MV-4-11 (cell line): Measurements from ENCODE around the gene NOP53.
A peak's percentile ranks its signal among the peaks of the same experiment; 100 is the strongest.
"Not testable (repeated sequence)": the region's sequence is repeated elsewhere in the genome, so short reads cannot be mapped to it uniquely, and the experiment has no call there.

ENCODE experiments used
- DNase-seq: peaks from one replicate; lab custom pipeline; 2025; lab: John Stamatoyannopoulos, UW

NOP53 gene

GRCh38 chr19:47745010-47745901 lies at the start of gene NOP53:
Gene NOP53 (plus strand): TSS chr19:47745546. CDS start chr19:47745560, 14 bp downstream.
- DNase-seq = peak; percentile 97

GRCh38 chr19:47696635-47697034 lies 48.7 kb upstream of the NOP53 start:
- no peak for DNase-seq

GRCh38 chr19:47697863-47698609 lies 47.3 kb upstream of the NOP53 start:
- DNase-seq = peak; percentile 77

- no peak for DNase-seq
Observed at GRCh38 chr19:47698631-47699359, 46.6 kb upstream of the NOP53 start.

- peak; percentile 31 for DNase-seq
Observed at GRCh38 chr19:47699360-47699917, 45.9 kb upstream of the NOP53 start.

GRCh38 chr19:47700934-47701716 lies 44.2 kb upstream of the NOP53 start:
- DNase-seq = no peak

- DNase-seq = no peak
Observed at GRCh38 chr19:47701717-47702552, 43.4 kb upstream of the NOP53 start.

GRCh38 chr19:47702671-47703070 lies 42.7 kb upstream of the NOP53 start:
- DNase-seq = no peak

GRCh38 chr19:47703301-47703700 lies 42.0 kb upstream of the NOP53 start:
- no peak for DNase-seq

- no peak for DNase-seq
Observed at GRCh38 chr19:47704024-47704423, 41.3 kb upstream of the NOP53 start.

- DNase-seq = no peak
Observed at GRCh38 chr19:47704656-47705055, 40.7 kb upstream of the NOP53 start.

GRCh38 chr19:47707135-47707925 lies 38.0 kb upstream of the NOP53 start:
- DNase-seq = peak; percentile 65

- DNase-seq = no peak
Observed at GRCh38 chr19:47711652-47712242, 33.6 kb upstream of the NOP53 start.

- no peak for DNase-seq
Observed at GRCh38 chr19:47713046-47714021, 32.0 kb upstream of the NOP53 start, which contains the start of gene EHD2. Gene EHD2 (plus strand): TSS chr19:47713422. CDS start chr19:47716613, 3,191 bp downstream.

- DNase-seq = no peak
Observed at GRCh38 chr19:47714339-47714738, 31.0 kb upstream of the NOP53 start.

GRCh38 chr19:47714855-47715254 lies 30.5 kb upstream of the NOP53 start:
- DNase-seq = not testable (repeated sequence)

GRCh38 chr19:47716270-47716937 lies 28.9 kb upstream of the NOP53 start:
- no peak for DNase-seq
